ENCODE measurements around the gene UGT2A1. TPM values are rescaled to one million over a fixed set of nuclear protein-coding genes. Genes with fewer than 3 reads are reported as not detected.

The UGT2A1 gene
- polyA plus RNA-seq, 1 donor from 2014 or later: not detected

GRCh38 chr4:69549651-69550050 lies 103.4 kb downstream of the UGT2A1 start:
- H2AFZ ChIP-seq (ENCODE audit: low read depth, low read length): no peak overlapping the region
- no peaks in the 10 kb centered on the region for H3K27me3 ChIP-seq (ENCODE audit: insufficient read depth, low read depth, low read length)
- no peak overlapping the region for H3K9ac ChIP-seq (ENCODE audit: low read length)
- H3F3A ChIP-seq (ENCODE audit: insufficient read depth, low read length, poor library complexity, severe bottlenecking): no peaks in the 10 kb centered on the region
- no peaks in the 10 kb centered on the region for H3K79me2 ChIP-seq (replicated peaks; ENCODE audit: insufficient read depth, low read length)
- H3K27ac ChIP-seq (ENCODE audit: low read length): no peak overlapping the region
- H3K36me3 ChIP-seq (ENCODE audit: insufficient read depth, low read length): no peaks in the 10 kb centered on the region
- H4K20me1 ChIP-seq (ENCODE audit: insufficient read depth): no peaks in the 10 kb centered on the region
- no peaks in the 10 kb centered on the region for H3K9me2 ChIP-seq (ENCODE audit: insufficient read depth, low read length)
- H3K9me3 ChIP-seq (ENCODE audit: low read length): no peaks in the 10 kb centered on the region
- no peak overlapping the region for H3K4me3 ChIP-seq (ENCODE audit: low read length)
- H3K4me2 ChIP-seq (ENCODE audit: low read length): no peak overlapping the region
- TF ChIP-seq MXI1 (conservative IDR thresholded peaks at IDR 0.05; ENCODE audit: poor library complexity, severe bottlenecking): no peak
- TF ChIP-seq, protein P1, sequence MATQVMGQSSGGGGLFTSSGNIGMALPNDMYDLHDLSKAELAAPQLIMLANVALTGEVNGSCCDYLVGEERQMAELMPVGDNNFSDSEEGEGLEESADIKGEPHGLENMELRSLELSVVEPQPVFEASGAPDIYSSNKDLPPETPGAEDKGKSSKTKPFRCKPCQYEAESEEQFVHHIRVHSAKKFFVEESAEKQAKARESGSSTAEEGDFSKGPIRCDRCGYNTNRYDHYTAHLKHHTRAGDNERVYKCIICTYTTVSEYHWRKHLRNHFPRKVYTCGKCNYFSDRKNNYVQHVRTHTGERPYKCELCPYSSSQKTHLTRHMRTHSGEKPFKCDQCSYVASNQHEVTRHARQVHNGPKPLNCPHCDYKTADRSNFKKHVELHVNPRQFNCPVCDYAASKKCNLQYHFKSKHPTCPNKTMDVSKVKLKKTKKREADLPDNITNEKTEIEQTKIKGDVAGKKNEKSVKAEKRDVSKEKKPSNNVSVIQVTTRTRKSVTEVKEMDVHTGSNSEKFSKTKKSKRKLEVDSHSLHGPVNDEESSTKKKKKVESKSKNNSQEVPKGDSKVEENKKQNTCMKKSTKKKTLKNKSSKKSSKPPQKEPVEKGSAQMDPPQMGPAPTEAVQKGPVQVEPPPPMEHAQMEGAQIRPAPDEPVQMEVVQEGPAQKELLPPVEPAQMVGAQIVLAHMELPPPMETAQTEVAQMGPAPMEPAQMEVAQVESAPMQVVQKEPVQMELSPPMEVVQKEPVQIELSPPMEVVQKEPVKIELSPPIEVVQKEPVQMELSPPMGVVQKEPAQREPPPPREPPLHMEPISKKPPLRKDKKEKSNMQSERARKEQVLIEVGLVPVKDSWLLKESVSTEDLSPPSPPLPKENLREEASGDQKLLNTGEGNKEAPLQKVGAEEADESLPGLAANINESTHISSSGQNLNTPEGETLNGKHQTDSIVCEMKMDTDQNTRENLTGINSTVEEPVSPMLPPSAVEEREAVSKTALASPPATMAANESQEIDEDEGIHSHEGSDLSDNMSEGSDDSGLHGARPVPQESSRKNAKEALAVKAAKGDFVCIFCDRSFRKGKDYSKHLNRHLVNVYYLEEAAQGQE (IDR thresholded peaks at IDR 0.05; ENCODE audit: borderline replicate concordance): no peak
- TF ChIP-seq TAF1 (IDR thresholded peaks at IDR 0.05; ENCODE audit: low read depth): no peak
- no peak for TF ChIP-seq RAD21 (conservative IDR thresholded peaks at IDR 0.05)

DNA sequence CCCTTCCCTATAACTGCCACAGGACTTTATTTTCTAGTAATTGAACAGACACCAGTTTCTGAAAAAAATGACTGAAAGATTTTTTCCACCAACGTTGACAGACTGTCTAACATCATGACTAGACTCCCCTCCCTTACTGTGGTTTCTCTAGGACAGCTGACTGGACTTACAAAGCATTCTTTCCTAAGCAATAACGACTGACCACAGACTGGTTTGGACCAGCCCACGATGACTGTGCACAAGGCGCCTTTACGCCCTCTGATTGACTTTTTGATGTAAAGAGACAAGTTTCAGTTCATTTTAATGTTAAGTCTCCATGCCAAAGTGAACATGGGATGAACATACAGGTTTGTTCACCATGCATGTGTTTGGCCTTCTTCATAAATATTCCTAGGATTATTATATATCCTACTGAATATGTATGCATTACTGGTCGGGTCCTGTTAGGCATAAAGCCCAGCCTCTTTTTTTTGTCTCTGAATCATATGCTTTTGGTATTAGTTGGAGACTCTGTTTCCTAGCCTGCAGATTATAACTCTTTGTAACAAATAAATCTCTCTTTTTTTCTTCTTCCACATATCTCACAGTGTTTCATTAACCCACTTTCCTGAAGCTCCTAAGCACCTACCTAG lies 106.8 kb downstream of the UGT2A1 start:
- TF ChIP-seq, protein P1 (IDR thresholded peaks at IDR 0.05; ENCODE audit: borderline replicate concordance): no peak
- TF ChIP-seq TAF1 (IDR thresholded peaks at IDR 0.05; ENCODE audit: low read depth) (no peak), EZH2 (IDR thresholded peaks at IDR 0.05; ENCODE audit: borderline replicate concordance, insufficient read depth, low read length, poor library complexity, severe bottlenecking) (no peak), EP300 (conservative IDR thresholded peaks at IDR 0.05; ENCODE audit: poor library complexity, severe bottlenecking) (no peak)
- no peaks in the 10 kb centered on the region for H3K9me2 ChIP-seq (ENCODE audit: insufficient read depth, low read length)
- H3K27me3 ChIP-seq (ENCODE audit: insufficient read depth, low read depth, low read length): no peaks in the 10 kb centered on the region
- H4K20me1 ChIP-seq (ENCODE audit: insufficient read depth): no peaks in the 10 kb centered on the region
- H3K79me2 ChIP-seq (replicated peaks; ENCODE audit: insufficient read depth, low read length): no peaks in the 10 kb centered on the region
- H3F3A ChIP-seq (ENCODE audit: insufficient read depth, low read length, poor library complexity, severe bottlenecking): no peaks in the 10 kb centered on the region
- H2AFZ ChIP-seq (ENCODE audit: low read depth, low read length): no peak overlapping the region
- H3K4me2 ChIP-seq (ENCODE audit: low read length): no peak overlapping the region
- no peak overlapping the region for H3K9ac ChIP-seq (ENCODE audit: low read length)
- H3K4me3 ChIP-seq (ENCODE audit: low read length): no peak overlapping the region
- H3K27ac ChIP-seq (ENCODE audit: low read length): no peak overlapping the region
- no peaks in the 10 kb centered on the region for H3K9me3 ChIP-seq (ENCODE audit: low read length)
- H3K36me3 ChIP-seq (ENCODE audit: insufficient read depth, low read length): no peaks in the 10 kb centered on the region

Small RNAs within 50 kb of the gene (small RNA-seq; reads per million reads assigned to genes)
- gene UGT2A2: 0 reads per million in 3 experiments

Other genes starting within 250 kb of the UGT2A1 start
- gene UGT2B4, start 157.3 kb downstream of the UGT2A1 start, polyA plus RNA-seq: not detected in 2 replicates
- gene UGT2A2, start 13.6 kb downstream of the UGT2A1 start, polyA plus RNA-seq: not detected in 2 replicates
- gene SULT1B1, start 107.4 kb upstream of the UGT2A1 start, polyA plus RNA-seq: not detected in 2 replicates
- gene SULT1E1, start 206.9 kb upstream of the UGT2A1 start, polyA plus RNA-seq: not detected in 2 replicates